Activated CD4-positive, CD25-positive, alpha-beta regulatory T cell (primary cell): Measurements from ENCODE around the gene ANKK1.

ENCODE experiments used
- DNase-seq, 4 experiments: peaks; one replicate each; lab custom pipeline; 2025; lab: John Stamatoyannopoulos, UW

Gene ANKK1

DNA sequence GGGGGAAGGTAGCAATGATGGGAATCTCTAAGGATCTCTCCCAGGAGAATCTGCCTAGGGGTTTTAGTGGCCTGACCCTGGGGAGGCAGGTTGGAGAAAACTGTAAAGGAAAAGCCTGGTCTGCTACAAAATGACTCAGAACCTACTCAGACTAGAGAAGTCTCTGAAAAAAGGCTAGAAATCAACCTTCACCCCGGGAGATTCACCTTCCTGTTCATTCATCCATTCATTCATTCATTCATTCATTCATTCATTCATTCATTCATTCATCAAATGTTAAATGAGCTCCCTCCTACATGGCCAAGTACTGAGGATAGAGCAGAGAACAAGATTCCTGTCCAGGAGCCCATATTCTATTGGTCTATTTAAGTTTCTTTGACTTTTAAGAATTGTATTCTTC, 8.9 kb upstream of the ANKK1 start:
- DNase-seq: no peak

DNA sequence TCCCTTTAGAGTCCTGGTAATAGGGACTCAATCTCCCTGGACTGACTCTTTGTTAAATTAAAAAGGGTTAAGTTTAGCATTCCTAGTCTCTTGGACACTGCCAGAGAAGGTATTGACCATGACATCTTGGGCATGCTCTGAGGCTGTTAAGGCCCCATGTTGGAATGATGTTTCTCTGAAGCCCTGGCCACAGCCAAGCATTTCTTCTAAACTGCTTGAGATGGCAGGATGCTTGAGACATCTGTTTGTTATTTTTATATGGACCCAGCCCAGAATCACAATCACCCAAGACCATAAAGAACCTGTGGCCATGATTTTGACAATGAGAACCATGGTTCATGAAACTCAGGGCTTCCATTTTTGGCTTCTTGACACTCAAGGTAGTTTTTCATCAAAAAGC, 5.5 kb upstream of the ANKK1 start:
- DNase-seq: no peak

DNA sequence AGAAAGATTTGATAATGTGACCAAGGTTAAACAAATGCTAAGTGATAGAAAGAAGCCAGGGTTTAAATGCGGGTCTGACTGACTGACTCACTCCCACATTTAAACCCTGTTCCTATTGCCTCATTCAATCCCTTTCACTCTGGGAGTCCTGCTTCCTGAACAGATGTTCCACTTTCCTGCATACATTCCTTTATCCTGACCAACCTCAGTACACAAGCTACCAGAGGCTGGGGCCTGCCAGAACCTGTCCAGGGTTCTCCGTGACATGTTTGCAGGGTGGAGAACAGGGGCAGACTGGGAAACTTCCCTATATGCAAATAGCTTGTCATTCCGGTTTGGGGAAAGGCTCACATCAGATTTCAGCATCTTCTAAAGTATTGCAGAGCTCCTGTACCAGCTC, 3.0 kb upstream of the ANKK1 start:
- no peak for DNase-seq

DNA sequence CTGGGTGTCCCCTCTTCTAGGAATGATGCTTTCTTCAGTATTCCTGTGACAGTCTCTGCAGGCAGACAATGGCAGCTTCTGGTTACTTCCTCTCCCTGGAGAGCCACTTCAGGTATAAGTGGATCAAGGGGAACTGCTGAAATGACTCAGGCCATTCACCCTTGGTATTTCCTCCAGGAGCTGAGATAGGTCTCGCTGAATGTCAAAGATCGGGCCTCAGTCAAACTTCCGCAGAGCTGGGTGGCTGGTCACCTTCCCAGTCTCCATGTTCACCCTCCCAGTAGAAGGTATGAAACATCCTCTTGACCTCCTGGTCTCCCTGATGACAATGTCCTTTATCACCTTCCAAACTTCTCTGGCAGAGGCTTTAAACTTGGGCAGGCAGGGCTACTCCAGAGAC, 1.8 kb upstream of the ANKK1 start:
- no peak for DNase-seq

DNA sequence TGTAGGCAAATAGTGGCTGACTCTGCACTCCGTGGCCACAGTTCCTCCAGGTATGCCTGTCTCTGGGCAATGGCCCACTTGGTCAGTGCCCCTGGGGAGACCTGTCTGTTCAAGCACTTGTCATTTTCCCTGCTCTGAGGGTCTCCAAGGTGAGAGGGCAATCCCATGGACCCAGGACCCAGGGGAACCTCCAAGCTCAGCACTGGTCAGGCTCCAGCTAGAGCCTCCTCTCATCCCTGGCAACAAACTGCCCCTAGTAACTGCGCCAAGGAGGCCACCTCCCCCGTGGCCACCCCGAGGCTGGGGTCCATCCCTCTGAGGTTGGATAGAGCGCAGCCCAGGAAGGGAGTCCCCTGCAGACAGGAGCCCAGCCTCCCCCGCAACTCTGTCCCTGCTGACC, 713 bp upstream of the ANKK1 start:
- no peak for DNase-seq

DNA sequence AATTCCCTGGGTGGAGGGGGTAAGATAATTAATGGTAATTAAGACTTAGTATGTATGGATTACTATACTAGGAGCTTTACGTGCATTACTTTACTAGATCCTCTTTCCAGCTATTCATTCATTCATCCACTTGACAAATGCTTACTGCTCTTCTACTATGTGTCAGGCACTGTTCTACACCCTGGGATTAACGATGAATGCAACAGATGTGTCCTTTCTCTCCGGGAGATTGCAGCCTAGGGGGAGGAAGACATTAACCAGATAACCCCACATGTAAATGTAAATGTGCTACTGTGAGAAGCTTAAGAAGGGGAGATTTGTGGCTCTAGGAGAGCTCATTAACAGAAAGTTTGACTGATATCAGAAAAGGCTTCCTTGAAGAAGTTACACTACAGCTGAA, 1.7 kb downstream of the ANKK1 start:
- DNase-seq: no peak

DNA sequence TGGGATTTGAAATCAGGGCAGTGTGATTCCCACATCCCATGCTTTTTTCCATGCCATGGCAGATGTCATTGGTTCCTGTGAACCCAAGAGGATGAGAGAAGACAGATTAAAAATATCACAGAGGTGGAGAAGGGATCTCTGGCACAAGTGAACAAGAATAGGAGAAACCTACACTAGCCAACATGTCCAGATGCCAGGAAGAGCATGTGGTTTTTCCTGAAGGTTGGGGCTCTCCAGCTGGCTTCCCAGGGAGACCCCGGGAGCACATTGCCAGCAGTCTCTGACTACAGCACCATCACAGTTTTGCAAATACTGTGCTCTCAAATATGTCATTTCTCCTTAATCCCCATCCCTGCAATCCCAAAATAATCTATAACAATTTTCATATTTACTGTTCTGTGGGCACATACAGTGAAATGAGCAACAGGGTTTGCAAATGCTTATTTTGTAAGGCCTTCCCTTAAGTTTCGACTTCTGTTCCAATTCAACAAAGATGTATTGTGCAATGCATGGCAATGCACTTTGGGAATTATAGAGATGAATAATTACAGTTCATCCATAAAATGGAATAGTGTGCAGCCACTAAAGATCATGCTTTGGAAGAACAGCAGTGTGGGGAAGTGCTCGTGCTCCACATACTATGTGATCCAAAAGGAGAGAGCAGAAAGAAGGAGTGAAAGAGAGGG, 4.8 kb downstream of the ANKK1 start:
- no peak for DNase-seq

DNA sequence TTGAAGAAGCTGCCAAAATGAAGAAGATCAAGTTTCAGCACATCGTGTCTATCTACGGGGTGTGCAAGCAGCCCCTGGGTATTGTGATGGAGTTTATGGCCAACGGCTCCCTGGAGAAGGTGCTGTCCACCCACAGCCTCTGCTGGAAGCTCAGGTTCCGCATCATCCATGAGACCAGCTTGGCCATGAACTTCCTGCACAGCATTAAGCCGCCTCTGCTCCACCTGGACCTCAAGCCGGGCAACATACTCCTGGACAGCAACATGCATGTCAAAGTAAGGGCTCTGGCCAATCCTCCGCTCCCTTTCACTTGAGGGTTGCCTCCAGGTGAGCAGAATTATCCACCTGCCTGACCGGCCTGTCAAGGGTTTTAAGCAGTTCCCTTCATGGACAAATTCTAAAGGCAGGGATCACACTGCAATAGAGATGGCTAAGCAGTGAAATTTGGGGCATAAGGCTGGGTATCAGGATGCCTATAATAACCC, 6.0 kb downstream of the ANKK1 start:
- DNase-seq: no peak

DNA sequence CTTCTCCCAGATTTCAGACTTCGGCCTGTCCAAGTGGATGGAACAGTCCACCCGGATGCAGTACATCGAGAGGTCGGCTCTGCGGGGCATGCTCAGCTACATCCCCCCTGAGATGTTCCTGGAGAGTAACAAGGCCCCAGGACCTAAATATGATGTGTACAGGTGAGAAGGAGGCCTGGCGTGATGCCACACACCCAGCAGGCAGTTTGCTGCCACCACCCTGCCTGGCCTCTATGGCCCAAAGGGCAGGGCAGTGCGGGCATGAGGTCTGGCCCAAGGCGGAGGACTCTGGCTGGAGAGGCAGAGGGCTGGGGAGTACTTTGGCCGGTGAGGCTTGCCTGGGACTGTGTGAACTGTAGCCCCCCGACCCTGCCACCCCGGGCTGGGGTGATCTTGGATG, 7.3 kb downstream of the ANKK1 start:
- no peak for DNase-seq

DNA sequence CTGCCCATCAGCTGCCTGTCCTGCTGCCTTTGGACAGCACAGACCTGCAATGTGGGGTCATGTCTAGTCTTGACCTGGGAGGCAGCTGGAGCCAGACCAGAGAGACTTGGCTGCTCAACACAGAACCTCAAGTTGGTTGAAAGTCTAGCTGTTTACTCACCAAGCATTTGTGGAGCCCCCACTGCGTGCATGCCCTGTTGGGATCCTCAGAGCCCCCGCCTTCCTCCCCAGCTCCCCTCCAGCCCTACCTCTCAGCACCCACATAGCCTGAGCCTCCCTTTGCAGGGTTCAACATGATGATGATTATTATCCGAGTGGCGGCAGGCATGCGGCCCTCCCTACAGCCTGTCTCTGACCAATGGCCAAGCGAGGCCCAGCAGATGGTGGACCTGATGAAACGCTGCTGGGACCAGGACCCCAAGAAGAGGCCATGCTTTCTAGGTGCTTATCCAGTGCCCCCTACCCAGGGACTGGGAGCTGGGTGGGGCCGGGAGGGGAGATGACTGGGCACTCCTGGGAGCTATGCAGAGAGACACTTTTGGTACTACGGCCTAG, 8.3 kb downstream of the ANKK1 start:
- DNase-seq: no peak

DNA sequence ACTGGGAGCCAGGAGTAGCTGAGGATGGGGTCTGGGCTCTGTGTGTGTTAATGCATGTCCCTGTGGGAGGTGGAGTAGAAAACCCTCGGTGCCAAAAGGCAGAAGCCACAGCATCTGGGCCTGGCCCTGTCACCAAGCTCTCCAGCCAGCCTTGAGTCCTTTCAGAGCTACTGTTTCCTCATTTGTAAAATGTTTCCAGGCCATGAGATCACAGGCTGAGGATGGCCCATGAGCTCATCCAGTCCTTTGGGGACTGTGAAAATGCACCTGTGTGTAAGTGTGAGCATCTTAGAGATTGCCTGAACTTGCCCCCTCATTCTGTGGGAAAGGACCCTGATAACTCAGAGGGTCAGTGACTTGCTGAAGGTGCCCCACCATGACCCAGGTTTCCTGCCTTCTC, 9.1 kb downstream of the ANKK1 start:
- no peak for DNase-seq

DNA sequence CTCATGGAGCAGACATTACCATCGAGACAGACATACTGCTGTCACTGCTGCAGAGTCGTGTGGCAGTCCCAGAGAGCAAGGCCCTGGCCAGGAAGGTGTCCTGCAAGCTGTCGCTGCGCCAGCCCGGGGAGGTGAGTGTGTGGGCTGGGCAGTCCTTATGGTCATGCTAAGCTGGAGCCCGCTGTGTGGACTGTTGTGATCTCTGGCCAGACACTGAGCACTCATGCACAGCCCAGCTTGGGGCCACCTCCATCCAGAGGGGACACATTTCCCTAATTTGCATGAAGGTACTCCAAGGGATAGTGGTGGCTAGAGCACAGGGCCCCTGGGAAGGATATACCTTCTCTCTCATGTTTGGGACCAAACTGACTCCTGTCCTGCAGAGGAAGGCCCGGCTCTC, 9.6 kb downstream of the ANKK1 start:
- DNase-seq: no peak

DNA sequence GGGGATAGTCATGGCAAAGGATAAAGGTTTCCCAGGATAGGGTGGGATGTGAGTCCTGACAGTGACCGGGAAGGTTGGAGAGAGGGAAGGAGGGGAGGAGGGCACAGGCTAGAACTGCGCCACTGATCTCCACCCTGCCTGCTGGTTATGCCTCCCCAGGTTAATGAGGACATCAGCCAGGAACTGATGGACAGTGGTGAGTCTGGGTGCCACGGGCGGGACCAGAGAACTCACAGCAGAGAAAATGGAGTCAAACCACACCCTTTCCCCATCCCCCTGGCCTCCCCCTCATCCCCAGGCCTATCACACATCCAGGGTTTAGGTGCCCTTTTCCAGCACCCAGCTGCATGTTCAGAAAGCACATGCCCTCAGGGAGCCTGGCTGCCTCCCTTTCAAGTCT, 10.2 kb downstream of the ANKK1 start:
- DNase-seq: no peak

DNA sequence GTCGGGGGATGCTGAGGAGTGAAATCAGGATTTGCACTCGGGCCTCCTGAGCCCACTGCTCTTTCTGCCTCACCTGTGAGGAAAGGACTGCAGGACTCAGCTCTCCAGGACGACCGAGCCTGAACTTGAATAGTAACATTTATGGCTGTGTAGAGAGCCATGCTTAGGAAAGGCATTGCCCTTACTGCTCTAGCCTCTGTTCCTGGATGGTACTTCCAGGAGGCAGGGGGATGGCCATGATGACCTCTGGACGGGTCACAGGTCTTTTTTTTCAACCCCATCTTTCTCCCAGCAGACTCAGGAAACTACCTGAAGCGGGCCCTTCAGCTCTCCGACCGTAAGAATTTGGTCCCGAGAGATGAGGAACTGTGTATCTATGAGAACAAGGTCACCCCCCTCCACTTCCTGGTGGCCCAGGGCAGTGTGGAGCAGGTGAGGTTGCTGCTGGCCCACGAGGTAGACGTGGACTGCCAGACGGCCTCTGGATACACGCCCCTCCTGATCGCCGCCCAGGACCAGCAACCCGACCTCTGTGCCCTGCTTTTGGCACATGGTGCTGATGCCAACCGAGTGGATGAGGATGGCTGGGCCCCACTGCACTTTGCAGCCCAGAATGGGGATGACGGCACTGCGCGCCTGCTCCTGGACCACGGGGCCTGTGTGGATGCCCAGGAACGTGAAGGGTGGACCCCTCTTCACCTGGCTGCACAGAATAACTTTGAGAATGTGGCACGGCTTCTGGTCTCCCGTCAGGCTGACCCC, 11.3 kb downstream of the ANKK1 start:
- DNase-seq: no peak

DNA sequence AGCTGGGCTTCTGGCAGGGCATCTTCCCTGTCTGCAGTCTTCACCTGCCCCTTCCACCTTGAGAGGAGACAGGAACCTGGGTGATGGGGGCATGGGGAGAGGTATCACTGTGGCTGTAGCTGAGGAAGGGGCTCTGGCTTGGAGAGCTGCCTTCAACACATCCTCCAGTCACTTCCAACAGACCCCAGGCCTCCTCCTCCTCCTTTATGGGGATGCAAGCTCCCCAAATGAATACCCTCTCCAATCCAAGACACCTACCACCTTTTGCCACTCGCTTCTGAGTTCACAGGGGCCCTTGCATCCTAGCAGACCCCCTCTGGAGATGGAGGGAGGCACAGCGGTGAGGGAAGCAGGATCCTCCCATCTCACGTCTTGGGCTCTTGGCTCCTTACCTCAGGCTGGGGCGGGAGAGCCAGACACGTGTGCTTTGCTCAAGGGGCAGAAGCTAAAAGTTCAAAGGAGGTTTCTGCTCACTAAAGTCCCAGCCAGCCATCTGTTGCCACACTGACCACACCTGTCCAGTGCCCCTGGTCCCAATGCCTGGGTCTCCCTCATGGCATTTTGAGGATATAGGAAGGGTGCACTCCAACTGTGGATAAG, 13.2 kb downstream of the ANKK1 start:
- DNase-seq: no peak

DNA sequence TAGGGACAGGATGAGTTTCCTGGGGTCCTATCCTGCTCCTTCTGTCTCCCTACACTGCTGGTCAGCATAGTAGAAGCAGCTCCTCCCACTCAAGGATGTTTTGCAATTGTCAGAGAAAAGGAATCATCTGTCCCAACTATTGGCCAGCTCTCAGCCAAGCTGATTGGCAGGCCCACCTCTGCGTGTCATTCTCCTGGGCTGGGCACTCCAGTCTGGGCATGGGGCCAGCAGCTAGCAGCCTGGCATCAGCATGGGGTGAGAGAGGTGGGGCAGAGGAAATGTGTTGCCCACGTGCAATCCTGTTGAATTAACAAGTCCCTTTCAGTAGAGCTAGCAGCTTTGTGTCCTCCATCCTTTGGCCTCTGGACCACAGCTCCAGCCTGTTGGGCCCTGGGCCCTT, 14.1 kb downstream of the ANKK1 start:
- DNase-seq: no peak

DNA sequence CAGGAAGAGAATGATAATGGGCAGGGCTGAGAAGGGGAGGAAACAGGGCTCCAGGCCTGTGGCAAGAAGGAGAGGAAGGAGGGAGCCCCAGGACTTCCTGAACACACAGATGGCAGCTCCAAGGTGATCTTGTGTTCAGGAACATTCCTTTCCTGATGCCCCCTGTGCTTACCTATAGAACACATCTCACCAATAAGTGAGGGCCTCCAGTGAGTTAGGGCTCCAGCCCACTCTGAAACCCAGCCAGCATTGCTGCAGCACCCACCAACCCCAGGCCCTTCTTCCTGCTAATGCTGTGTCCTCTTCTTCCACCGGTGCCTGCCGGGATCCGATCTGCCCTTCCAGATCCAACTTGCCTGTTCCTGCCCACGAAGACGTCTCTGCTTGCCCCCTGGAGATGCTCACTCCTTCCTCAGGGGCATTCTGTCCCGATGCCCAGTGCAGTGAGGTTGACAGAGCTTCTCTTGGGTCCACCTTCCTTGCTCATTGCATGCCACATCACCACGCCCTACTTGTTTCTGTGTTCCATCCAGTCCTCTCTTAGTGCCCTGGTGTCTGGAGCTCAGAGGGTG, 17.4 kb downstream of the ANKK1 start:
- DNase-seq: no peak

DNA sequence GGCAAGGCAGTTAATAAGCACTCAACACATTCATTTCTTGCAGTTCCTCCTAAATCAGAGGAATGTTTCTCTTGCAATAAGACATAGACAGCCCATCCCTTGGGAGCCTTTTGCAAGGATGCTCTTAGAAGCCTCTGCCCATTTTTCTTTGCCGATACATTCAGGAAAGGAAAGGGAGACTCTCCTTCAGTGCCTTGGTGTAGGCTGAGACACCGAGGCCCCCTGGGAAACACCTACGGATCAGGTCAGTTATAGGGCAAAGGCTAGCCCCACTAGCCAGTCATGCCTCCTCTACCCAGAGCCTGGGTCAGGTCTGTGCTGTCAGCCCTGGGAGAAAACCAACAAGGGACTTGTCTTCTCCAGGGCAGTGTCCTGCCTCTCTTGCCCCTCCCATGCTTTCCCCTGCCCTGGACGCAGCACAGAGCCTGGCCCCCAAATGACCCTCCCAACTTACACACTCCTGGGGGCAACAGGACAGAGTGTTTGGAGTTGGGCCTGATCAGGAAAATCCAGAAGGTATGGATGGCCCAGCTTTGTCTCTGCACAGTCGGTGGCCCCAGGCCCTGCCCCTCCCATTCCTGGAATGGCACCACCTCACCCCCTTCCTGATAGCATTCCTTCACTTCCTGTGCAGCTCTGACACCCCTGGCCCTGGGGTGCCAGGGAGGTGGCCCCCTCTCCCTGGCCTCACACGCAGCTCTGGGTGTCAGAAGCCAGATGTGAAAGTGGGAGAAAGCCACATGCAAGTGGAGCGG, 18.3 kb downstream of the ANKK1 start:
- no peak for DNase-seq

DNA sequence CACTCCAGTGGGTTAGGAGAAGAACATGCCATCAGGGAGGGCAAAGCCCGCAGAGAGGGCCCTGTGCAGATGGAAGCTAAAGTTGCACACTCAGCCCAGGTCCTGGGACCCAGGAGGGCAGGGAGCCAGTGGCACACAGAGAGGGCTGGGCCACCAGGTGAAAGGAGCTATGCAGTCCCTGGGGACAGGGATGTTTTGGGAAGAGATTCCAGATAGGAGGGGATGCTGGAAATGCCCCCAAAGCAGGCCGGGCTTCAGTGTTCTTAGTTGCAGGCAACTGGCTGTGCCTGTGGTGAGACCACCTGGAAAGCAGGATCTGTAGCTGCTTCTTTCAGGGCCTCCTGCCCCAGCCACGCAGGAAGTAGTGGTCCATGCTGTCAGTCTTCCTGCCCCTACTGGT, 19.6 kb downstream of the ANKK1 start:
- no peak for DNase-seq

DNA sequence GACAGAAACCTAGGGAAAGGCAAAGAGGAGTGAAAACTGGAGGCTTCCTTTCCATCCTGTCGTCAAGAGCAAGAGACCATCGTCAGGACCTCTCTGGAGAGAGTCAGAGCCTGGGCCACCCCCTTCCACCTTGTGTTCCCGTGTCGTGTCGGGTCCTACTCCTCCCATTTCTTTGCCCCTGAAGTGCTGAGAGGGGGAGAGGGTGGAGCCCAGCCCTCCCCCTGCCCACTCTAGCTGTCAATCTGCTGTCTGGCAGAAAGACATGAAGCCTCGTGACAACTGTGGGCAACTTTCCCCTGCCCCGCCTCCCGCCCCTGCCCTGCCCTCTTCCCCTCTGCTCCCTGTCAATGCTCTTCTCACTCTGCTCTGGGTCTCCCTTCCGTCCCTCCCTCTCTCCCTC, 20.6 kb downstream of the ANKK1 start:
- no peak for DNase-seq

DNA sequence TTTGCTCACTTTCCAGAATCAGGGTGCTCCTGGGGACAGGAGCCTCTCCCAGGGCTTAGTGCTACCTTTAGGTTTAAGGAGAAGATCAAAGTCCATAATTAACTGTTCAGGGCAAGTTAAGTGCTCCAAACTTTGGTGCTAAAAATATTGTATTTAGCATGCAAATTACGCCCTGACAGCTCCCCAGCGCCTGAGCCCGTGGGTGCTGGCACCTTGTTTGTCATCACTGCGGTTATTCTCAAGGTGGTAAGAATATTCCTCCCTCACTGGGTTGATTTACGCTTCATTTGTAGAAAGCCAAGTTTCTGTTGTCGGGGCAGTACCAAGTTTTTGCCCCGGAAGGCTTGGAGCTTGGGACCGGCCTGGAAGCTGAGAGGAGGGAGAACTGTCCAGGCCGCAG, 21.3 kb downstream of the ANKK1 start:
- no peak for DNase-seq

DNA sequence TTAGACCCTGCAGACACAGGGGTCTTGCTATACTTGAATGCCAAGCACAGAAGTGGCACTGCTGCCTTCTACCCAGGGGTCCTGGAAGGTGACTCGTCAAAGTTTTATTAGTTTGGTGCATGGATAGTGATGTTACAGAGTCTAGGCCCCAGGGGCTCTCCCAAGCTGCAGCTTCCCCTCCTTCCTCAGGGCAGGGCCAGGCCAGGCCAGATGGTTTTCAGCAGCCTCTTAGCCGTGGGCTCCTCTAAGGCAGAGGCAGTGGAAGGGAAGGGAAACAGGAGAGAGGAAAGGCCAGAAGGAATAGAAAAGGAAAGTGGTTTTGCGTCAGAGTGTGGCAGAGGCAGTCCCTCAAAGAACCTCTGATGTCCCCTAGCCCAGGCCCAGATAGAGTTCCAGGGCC, 21.9 kb downstream of the ANKK1 start:
- DNase-seq: no peak
